ENCODE measurements around the gene LRRC7. TPM values are rescaled to one million over a fixed set of nuclear protein-coding genes. Genes with fewer than 3 reads are reported as not detected.

The LRRC7 gene
- total and polyA plus RNA-seq, 5 donors from 2014 or later, result 0.07 to 0.15 (median 0.15) TPM; not detected in 2

GRCh38 chr1:69533343-69533742, 34.4 kb upstream of the LRRC7 start:
- Histone ChIP-seq H3K4me3 (ENCODE audit: low read depth, low read length) (no peak overlapping the region), H3K27me3 (ENCODE audit: control insufficient read depth, insufficient read depth, low read length) (no peaks in the 10 kb centered on the region), H3K9me3 (ENCODE audit: control insufficient read depth in 2 of 2, low read length in 2 of 2) (peaks cover 0 to 4% of the 10 kb centered on the region in 2 experiments), H3K27ac (ENCODE audit: insufficient read depth, low read length, poor library complexity, severe bottlenecking) (no peak overlapping the region), H3K4me1 (ENCODE audit: control insufficient read depth, insufficient read depth, low read length, poor library complexity, severe bottlenecking) (no peaks in the 10 kb centered on the region), H3K36me3 (ENCODE audit: control insufficient read depth, insufficient read depth, low read length) (no peaks in the 10 kb centered on the region)
- ATAC-seq (ENCODE audit: low read depth in 2 of 2) (no peak), DNase-seq (no peak)
- no peak overlapping the region for H3K4me3 Mint-ChIP-seq
- no peaks in the 10 kb centered on the region for H3K27me3 Mint-ChIP-seq
- H3K4me1 Mint-ChIP-seq, result no peaks in the 10 kb centered on the region
- peaks cover 0 to 7% (median 4%) of the 10 kb centered on the region in 7 donors for H3K9me3 Mint-ChIP-seq
- H3K36me3 Mint-ChIP-seq, result no peaks in the 10 kb centered on the region
- no peak overlapping the region for H3K27ac Mint-ChIP-seq

GRCh38 chr1:69534829-69535228, 32.9 kb upstream of the LRRC7 start:
- Mint-ChIP-seq H3K27ac (no peak overlapping the region), H3K4me1 (no peaks in the 10 kb centered on the region), H3K36me3 (no peaks in the 10 kb centered on the region), H3K4me3 (no peak overlapping the region), H3K27me3 (no peaks in the 10 kb centered on the region), H3K9me3 (peaks cover 3 to 8% (median 5%) of the 10 kb centered on the region in 7 donors)
- Histone ChIP-seq H3K4me3 (ENCODE audit: low read depth, low read length) (no peak overlapping the region), H3K27ac (ENCODE audit: insufficient read depth, low read length, poor library complexity, severe bottlenecking) (no peak overlapping the region), H3K4me1 (ENCODE audit: control insufficient read depth, insufficient read depth, low read length, poor library complexity, severe bottlenecking) (no peaks in the 10 kb centered on the region), H3K9me3 (ENCODE audit: control insufficient read depth in 2 of 2, low read length in 2 of 2) (peaks cover 0 to 4% of the 10 kb centered on the region in 2 experiments), H3K27me3 (ENCODE audit: control insufficient read depth, insufficient read depth, low read length) (no peaks in the 10 kb centered on the region), H3K36me3 (ENCODE audit: control insufficient read depth, insufficient read depth, low read length) (no peaks in the 10 kb centered on the region)
- ATAC-seq (ENCODE audit: low read depth in 2 of 2) (no peak), DNase-seq (no peak)

- Mint-ChIP-seq H3K27ac (no peak overlapping the region), H3K27me3 (no peaks in the 10 kb centered on the region), H3K4me3 (no peak overlapping the region), H3K36me3 (no peaks in the 10 kb centered on the region), H3K9me3 (peaks cover 3 to 8% (median 5%) of the 10 kb centered on the region in 7 donors), H3K4me1 (no peaks in the 10 kb centered on the region)
- H3K4me3 ChIP-seq (ENCODE audit: low read depth, low read length), result no peak overlapping the region
- H3K9me3 ChIP-seq (ENCODE audit: control insufficient read depth in 2 of 2, low read length in 2 of 2), result peaks cover 0 to 4% of the 10 kb centered on the region in 2 experiments
- no peak for DNase-seq
- H3K36me3 ChIP-seq (ENCODE audit: control insufficient read depth, insufficient read depth, low read length), result no peaks in the 10 kb centered on the region
- ATAC-seq (ENCODE audit: low read depth in 2 of 2), result no peak
- H3K4me1 ChIP-seq (ENCODE audit: control insufficient read depth, insufficient read depth, low read length, poor library complexity, severe bottlenecking), result no peaks in the 10 kb centered on the region
- no peak overlapping the region for H3K27ac ChIP-seq (ENCODE audit: insufficient read depth, low read length, poor library complexity, severe bottlenecking)
- H3K27me3 ChIP-seq (ENCODE audit: control insufficient read depth, insufficient read depth, low read length), result no peaks in the 10 kb centered on the region
Observed at GRCh38 chr1:69535490-69535889, 32.2 kb upstream of the LRRC7 start.

GRCh38 chr1:69540052-69540451, 27.7 kb upstream of the LRRC7 start:
- H3K27ac ChIP-seq (ENCODE audit: insufficient read depth, low read length, poor library complexity, severe bottlenecking), result no peak overlapping the region
- no peaks in the 10 kb centered on the region for H3K4me1 ChIP-seq (ENCODE audit: control insufficient read depth, insufficient read depth, low read length, poor library complexity, severe bottlenecking)
- no peak overlapping the region for H3K4me3 Mint-ChIP-seq
- H3K4me1 Mint-ChIP-seq, result no peaks in the 10 kb centered on the region
- peaks cover 0 to 15% (median 3%) of the 10 kb centered on the region in 7 donors for H3K9me3 Mint-ChIP-seq
- no peak for DNase-seq
- no peaks in the 10 kb centered on the region for H3K9me3 ChIP-seq (ENCODE audit: control insufficient read depth in 2 of 2, low read length in 2 of 2)
- H3K36me3 Mint-ChIP-seq, result no peaks in the 10 kb centered on the region
- no peak for ATAC-seq (ENCODE audit: low read depth in 2 of 2)
- no peak overlapping the region for H3K27ac Mint-ChIP-seq
- no peaks in the 10 kb centered on the region for H3K27me3 Mint-ChIP-seq
- H3K27me3 ChIP-seq (ENCODE audit: control insufficient read depth, insufficient read depth, low read length), result no peaks in the 10 kb centered on the region
- no peaks in the 10 kb centered on the region for H3K36me3 ChIP-seq (ENCODE audit: control insufficient read depth, insufficient read depth, low read length)
- H3K4me3 ChIP-seq (ENCODE audit: low read depth, low read length), result no peak overlapping the region

- ATAC-seq (ENCODE audit: low read depth in 2 of 2) (no peak), DNase-seq (no peak)
- no peaks in the 10 kb centered on the region for H3K9me3 ChIP-seq (ENCODE audit: control insufficient read depth in 2 of 2, low read length in 2 of 2)
- no peak overlapping the region for H3K4me3 Mint-ChIP-seq
- no peaks in the 10 kb centered on the region for H3K4me1 Mint-ChIP-seq
- H3K4me3 ChIP-seq (ENCODE audit: low read depth, low read length), result no peak overlapping the region
- H3K27ac Mint-ChIP-seq, result no peak overlapping the region
- no peaks in the 10 kb centered on the region for H3K4me1 ChIP-seq (ENCODE audit: control insufficient read depth, insufficient read depth, low read length, poor library complexity, severe bottlenecking)
- H3K9me3 Mint-ChIP-seq, result peaks cover 0 to 5% (median 2%) of the 10 kb centered on the region in 7 donors
- no peaks in the 10 kb centered on the region for H3K36me3 Mint-ChIP-seq
- H3K27ac ChIP-seq (ENCODE audit: insufficient read depth, low read length, poor library complexity, severe bottlenecking), result no peak overlapping the region
- H3K27me3 Mint-ChIP-seq, result no peaks in the 10 kb centered on the region
- H3K36me3 ChIP-seq (ENCODE audit: control insufficient read depth, insufficient read depth, low read length), result no peaks in the 10 kb centered on the region
- H3K27me3 ChIP-seq (ENCODE audit: control insufficient read depth, insufficient read depth, low read length), result no peaks in the 10 kb centered on the region
Observed at GRCh38 chr1:69551476-69552324, 16.0 kb upstream of the LRRC7 start.

GRCh38 chr1:69553726-69554125, 14.0 kb upstream of the LRRC7 start:
- H3K9me3 Mint-ChIP-seq, result peaks cover 0 to 13% (median 2%) of the 10 kb centered on the region in 7 donors
- no peak overlapping the region for H3K4me3 Mint-ChIP-seq
- H3K27me3 Mint-ChIP-seq, result no peaks in the 10 kb centered on the region
- ATAC-seq (ENCODE audit: low read depth in 2 of 2), result no peak
- Histone ChIP-seq H3K4me1 (ENCODE audit: control insufficient read depth, insufficient read depth, low read length, poor library complexity, severe bottlenecking) (no peaks in the 10 kb centered on the region), H3K36me3 (ENCODE audit: control insufficient read depth, insufficient read depth, low read length) (no peaks in the 10 kb centered on the region), H3K9me3 (ENCODE audit: control insufficient read depth in 2 of 2, low read length in 2 of 2) (no peaks in the 10 kb centered on the region), H3K27me3 (ENCODE audit: control insufficient read depth, insufficient read depth, low read length) (no peaks in the 10 kb centered on the region), H3K27ac (ENCODE audit: insufficient read depth, low read length, poor library complexity, severe bottlenecking) (no peak overlapping the region), H3K4me3 (ENCODE audit: low read depth, low read length) (no peak overlapping the region)
- DNase-seq, result no peak
- no peaks in the 10 kb centered on the region for H3K4me1 Mint-ChIP-seq
- no peaks in the 10 kb centered on the region for H3K36me3 Mint-ChIP-seq
- no peak overlapping the region for H3K27ac Mint-ChIP-seq

- peaks cover 4% of the 10 kb centered on the region for H3K36me3 Mint-ChIP-seq
- H3K4me1 Mint-ChIP-seq, result peaks cover 0 to 5% (median under 1%) of the 10 kb centered on the region in 4 donors
- no peaks in the 10 kb centered on the region for H3K36me3 ChIP-seq (ENCODE audit: control insufficient read depth, insufficient read depth, low read length)
- H3K4me3 Mint-ChIP-seq, result no peak overlapping the region
- peaks cover 2% of the 10 kb centered on the region for H3K27me3 ChIP-seq (ENCODE audit: control insufficient read depth, insufficient read depth, low read length)
- H3K27me3 Mint-ChIP-seq, result peaks cover 35% of the 10 kb centered on the region
- DNase-seq (no peak), ATAC-seq (ENCODE audit: low read depth in 2 of 2) (no peak)
- no peaks in the 10 kb centered on the region for H3K9me3 ChIP-seq (ENCODE audit: control insufficient read depth in 2 of 2, low read length in 2 of 2)
- H3K4me1 ChIP-seq (ENCODE audit: control insufficient read depth, insufficient read depth, low read length, poor library complexity, severe bottlenecking), result no peaks in the 10 kb centered on the region
- H3K9me3 Mint-ChIP-seq, result peaks cover 0 to 18% (median 2%) of the 10 kb centered on the region in 7 donors
- H3K27ac Mint-ChIP-seq, result no peak overlapping the region
- H3K4me3 ChIP-seq (ENCODE audit: low read depth, low read length), result no peak overlapping the region
- no peak overlapping the region for H3K27ac ChIP-seq (ENCODE audit: insufficient read depth, low read length, poor library complexity, severe bottlenecking)
Observed at GRCh38 chr1:69568421-69569174, 876 bp downstream of the LRRC7 start.

Measured in CD4-positive, CD25-positive, alpha-beta regulatory T cell (primary cell).